Activated CD4-positive, alpha-beta T cell treated with anti-CD3 and anti-CD28 coated beads for 1 hour (primary cell): ENCODE results near the gene ATRX.
"Not testable (repeated sequence)": the region's sequence is repeated elsewhere in the genome, so short reads cannot be mapped to it uniquely, and the experiment has no call there.

Experiments used
- DNase-seq: peaks from one replicate; pipeline ENCODE4 v3.0.0-alpha.2; 2020

The ATRX gene, protein sequence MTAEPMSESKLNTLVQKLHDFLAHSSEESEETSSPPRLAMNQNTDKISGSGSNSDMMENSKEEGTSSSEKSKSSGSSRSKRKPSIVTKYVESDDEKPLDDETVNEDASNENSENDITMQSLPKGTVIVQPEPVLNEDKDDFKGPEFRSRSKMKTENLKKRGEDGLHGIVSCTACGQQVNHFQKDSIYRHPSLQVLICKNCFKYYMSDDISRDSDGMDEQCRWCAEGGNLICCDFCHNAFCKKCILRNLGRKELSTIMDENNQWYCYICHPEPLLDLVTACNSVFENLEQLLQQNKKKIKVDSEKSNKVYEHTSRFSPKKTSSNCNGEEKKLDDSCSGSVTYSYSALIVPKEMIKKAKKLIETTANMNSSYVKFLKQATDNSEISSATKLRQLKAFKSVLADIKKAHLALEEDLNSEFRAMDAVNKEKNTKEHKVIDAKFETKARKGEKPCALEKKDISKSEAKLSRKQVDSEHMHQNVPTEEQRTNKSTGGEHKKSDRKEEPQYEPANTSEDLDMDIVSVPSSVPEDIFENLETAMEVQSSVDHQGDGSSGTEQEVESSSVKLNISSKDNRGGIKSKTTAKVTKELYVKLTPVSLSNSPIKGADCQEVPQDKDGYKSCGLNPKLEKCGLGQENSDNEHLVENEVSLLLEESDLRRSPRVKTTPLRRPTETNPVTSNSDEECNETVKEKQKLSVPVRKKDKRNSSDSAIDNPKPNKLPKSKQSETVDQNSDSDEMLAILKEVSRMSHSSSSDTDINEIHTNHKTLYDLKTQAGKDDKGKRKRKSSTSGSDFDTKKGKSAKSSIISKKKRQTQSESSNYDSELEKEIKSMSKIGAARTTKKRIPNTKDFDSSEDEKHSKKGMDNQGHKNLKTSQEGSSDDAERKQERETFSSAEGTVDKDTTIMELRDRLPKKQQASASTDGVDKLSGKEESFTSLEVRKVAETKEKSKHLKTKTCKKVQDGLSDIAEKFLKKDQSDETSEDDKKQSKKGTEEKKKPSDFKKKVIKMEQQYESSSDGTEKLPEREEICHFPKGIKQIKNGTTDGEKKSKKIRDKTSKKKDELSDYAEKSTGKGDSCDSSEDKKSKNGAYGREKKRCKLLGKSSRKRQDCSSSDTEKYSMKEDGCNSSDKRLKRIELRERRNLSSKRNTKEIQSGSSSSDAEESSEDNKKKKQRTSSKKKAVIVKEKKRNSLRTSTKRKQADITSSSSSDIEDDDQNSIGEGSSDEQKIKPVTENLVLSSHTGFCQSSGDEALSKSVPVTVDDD (N-terminal part only)

DNA sequence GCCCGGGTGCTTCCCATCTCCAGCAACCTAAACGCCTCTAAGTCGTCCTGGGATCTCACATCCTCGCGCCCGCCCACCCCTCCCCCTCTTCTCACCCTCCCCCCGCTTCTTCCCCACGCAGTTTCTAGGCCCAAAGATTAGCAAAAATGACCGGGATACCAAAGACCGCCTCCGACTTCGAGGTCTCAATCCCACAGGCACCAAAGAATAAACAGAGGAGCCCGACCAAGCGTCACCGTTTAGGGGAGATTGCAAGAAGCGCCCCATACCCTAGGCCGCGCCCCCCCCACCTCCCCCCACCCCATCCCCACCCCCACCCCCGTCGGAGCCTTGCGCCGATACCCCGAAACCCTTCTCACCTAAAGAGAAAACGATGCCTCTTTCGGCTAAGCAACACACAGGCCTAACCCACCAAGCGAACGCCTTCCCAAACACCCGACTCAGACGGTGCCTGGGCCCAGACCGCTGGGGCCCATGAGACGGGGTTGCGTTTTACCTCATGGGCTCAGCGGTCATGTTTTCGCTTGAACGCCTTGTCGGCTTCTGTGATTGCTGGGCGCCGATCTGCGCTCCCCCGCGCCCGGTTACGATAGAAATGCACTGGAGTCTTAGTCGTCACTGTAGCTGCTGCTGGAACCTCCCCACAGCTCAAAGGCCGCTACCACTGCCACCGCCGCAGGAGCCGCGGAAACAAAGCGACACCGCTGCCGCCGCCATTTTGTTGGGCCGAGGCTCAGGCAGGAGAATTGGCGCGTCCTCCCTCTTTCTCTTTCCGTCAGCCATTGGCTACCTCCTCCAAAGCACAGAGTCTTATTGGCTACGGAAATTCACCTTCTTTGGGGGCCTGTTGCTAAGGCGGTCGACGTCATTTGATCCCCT, at the start of gene ATRX:
Gene ATRX (minus strand): TSS at position 731 of the 879 bp plus-strand sequence. CDS start 215 bp downstream, at position 516.
- DNase-seq, result peak; percentile 59

DNA sequence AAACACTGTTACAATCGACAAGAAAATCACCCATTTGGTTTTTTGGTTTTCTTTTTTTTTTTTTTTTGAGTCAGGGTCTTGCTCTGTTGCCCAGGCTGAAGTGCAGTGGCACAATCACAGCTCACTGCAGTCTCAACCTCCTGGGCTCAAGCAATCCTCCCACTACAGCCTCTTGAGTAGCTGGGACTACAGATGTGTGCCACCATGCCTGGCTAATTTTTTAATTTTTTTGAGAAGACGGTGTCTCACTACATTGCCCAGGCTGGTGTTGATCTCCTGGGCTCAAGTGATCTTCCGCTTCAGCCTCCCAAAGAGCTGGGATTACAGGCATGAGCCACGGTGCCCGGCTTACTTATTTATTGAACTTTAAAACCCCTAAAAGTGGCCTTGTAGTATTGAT, 45.5 kb upstream of the ATRX start:
- DNase-seq, result not testable (repeated sequence)

DNA sequence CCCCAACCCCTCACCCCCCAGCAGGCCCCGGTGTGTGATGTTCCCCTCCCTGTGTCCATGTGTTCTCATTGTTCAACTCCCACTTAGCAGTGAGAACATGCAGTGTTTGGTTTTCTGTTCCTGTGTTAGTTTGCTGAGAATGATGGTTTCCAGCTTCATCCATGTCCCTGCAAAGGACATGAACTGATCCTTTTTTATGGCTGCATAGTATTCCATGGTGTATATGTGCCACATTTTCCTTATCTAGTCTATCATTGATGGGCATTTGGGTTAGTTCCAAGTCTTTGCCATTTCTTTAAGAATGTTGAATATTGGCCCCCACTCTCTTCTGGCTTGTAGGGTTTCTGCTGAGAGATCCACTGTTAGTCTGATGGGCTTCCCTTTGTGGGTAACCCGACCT, 36.0 kb upstream of the ATRX start:
- DNase-seq, result not testable (repeated sequence)

DNA sequence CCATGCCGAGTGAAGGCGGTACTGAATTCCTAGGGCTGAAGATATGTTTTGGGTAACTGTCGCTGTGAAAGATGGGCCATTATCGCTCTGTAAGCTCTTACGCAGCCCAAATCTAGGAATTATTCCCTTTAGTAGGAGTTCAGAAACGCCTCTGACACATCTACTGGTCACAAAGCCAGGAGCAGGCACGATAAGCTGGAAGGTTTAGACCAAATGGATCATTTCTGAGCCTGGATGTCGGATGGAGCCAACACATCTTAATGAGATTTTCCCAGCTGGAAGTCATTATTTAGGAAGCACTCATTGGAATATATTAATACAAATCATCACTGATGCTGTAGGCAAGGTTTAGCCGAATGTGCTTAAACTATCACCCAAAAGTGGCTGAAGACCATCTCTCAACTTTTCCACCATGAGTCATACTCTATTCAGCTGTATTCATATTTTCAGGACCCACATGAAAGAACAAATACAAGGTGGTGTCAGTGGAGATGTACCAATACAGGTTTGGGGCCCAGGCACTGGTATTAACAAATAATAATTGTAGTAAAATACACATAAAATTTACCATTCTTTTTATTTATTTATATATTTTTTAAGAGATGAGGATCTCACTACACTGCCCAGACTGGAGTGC, 34.2 kb upstream of the ATRX start:
- no peak for DNase-seq

DNA sequence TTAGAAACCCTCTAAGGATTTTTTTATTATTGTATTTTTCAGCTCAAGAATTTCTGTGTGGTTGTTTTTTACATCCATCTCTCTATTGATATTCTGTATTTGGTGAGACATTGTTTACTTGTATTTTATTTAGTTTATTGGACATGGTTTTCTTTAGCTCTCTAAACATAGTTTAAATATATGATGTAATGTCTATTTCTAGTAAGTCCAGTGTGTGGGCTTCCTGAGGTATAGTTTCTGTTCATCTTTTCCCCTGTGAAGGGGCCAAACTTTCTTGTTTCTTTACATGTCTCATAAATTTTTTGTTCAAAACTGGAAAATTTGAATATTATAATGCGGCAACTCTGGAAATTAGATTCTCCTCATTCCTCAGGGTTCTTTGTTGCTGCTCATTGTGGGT, 28.2 kb upstream of the ATRX start:
- DNase-seq, result no peak

DNA sequence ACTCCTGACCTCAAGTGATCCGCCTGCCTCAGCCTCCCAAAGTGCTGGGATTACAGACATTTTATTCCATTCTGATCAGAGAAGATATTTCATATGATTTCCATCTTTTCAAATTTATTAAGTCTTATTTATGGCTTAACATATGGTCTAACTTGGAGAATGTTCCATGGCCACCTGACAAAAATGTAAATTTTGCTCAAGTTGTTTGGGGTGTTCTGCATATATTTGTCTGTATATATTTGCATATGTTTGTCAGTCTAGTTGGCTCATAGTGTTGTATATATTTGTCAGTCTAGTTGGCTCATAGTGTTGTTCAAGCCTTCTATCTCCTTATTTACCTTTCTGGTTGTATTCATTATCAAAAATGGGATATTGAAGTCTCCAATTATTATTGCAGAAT, 16.2 kb upstream of the ATRX start:
- DNase-seq, result no peak

DNA sequence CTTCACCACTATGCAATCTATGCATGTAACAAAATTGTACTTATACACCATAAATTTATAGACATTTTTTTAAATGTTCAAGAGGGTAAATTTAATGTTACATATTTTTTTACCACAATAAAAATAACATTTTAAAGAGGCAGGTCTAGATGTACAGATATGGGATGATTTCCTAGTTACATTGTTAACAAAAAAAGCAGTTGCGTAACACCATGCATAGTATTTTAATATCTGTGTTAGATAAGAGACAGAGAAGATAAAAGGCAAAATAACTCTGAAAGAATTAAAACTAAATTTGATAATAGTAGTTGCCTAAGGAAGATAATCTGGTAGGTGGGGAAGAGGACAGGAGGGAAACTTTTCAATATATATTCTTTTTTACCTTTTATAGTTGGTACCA, 9.1 kb upstream of the ATRX start:
- no peak for DNase-seq

DNA sequence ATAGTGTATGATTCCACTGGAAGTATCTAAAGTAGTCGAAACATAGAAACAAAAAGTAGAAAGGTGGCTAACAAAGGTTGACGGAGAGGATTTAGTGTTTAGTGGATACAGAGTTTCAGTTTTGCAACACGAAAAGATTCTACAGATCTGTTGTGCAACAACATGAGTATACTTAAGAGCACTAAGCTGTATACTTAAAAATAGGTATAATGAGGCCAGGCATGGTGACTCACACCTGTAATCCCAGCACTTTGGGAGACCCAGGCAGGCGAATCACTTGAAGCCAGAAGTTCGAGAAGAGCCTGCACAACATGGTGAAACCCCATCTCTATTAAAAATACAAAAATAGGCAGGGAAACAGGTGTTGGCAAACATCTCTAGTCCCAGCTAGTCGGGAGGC, 7.9 kb upstream of the ATRX start:
- no peak for DNase-seq

DNA sequence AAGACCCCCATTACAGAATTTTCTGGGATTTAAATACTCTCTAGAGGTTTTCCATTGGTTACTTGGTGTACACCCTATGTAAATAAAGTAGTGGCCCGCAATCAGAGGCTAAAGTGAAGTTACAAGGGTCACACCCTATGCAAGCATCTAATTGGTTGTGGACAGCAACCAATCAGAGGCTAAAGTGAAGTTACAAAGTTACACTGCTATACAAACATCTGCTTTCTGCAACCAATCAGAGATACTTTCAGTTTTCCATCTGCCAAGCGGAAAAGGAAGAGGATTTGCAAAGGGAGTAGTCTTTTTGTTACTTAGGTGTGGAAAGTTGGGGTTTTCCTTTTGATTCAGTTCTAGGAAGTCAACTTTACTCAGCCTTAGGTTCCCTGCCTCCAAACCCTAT, 2.0 kb upstream of the ATRX start:
- no peak for DNase-seq

DNA sequence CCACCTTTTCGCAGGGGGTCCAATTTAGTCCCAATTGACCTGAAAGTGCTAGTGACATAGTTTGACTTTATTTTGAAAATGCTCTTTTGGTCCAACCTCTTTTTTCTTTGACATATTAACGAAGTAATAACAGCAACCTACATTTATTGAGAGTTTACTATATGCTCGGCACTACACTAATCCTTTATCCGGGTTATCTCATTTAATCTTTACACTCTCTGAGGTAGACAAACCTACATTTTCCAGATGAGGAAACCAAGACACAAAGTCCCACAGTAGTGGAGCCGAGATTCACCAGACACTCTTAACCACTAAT, 307 bp upstream of the ATRX start:
- no peak for DNase-seq

DNA sequence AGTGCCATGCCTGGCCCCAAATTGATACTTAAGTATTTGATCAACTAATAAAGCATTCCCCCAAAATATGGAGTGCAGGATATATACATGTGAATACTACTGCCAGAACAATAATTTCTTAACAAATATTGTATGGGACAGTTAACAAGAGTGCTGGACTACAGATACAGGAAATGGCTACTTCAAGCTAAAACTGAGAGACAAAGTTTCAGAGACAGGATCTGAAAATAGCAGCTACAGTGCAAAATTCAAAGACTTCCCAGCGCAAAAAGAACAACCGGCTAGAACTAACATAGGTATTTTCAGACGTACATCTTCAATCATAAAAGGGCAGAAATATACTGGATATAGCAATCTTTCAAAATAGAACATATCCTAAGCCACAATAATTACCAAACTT, 6.3 kb downstream of the ATRX start:
- DNase-seq, result no peak

DNA sequence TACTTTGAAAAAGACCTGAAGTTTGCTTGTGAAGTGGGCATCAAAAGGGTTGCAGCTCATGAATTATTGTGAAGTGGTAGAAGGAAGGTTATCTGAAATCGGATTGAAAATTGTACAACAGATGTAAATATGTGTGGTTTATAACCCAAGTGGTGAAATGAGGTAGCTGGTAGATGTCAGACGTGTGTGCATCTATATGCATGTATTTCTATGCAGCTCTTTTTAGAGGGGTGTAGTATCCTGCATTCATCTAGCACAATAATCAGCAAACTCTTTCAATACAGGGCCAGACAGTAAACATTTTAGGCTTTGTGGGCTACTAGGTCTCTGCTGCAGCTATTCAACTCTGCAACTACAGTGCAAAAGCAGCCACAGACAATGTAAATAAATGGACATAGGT, 9.4 kb downstream of the ATRX start:
- DNase-seq, result no peak

DNA sequence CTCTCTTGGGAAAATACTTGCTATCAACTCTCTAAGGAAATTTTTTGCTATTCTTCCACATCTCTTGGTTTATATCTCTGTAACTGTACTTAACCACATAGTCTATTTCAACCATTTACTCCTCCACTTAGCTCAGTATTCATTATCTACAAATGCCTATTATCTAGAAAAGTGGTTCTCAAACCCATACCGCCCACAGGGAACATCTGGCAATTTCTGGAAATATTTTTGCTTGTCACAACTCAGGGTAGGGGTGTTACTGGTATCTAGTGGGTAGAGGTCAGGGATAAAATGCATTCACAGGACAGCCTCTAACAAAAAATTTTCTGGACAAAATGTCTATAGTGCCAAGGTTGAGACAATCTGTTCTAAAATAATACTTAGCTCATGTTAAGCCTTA, 14.4 kb downstream of the ATRX start:
- DNase-seq, result no peak

DNA sequence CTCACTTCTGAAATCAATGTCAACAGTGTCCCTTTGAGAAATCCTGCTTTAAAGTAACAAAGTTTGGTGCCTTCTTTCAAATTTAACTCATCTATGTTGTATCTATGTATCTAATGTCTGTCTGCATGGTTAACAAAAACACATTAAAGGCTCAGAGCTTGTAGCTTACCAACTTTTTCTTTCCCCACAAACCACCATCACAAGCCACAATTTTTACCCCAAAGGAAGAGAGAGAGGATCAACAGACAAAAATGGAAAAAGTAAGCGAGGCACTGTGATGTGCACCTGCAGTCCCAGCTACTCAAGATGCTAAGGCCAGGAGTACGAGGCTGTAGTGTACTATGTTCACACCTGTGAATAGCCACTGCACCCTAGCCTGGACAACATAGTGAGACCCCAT, 17.2 kb downstream of the ATRX start:
- no peak for DNase-seq

DNA sequence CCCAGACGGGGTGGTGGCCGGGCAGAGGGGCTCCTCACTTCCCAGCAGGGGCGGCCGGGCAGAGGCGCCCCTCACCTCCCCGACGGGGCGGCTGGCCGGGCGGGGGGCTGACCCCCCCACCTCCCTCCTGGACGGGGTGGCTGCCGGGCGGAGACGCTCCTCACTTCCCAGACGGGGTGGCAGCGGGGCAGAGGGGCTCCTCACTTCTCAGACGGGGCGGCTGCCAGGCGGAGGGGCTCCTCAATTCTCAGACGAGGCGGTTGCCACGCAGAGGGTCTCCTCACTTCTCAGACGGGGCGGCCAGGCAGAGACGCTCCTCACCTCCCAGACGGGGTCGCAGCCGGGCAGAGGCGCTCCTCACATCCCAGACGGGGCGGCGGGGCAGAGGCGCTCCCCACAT, 19.8 kb downstream of the ATRX start:
- not testable (repeated sequence) for DNase-seq

DNA sequence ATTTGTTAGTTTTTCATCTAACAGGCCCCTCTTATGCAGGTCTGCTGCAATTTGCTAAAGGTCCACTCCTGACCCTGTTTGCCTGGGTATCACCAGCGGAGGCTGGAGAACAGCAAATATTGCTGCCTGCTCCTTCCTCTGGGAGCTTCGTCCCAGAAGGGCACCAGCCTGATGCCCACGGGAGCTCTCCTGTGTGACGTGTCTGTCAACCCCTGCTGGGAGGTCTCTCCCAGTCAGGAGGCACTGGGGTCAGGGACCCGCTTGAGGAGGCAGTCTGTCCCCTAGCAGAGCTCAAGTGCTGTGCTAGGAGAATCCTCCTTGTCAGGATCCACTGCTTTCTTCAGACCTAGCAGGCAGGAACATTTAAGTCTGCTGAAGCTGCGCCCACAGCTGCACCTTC, 30.5 kb downstream of the ATRX start:
- DNase-seq, result no peak

DNA sequence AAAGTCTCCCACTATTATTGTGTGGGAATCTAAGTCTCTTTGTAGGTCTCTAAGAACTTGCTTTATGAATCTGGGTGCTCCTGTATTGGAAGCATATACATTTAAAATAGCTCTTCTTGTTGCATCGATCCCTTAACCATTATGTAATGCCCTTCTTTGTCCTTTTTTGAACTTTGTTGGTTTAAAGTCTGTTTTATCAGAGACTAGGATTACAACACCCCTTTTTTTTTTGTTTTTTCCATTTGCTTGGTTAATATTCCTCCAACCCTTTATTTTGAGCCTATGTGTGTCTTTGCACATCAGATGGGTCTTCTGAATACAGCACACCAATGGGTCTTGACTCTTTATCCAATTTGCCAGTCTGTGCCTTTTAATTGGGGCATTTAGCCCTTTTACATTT, 32.1 kb downstream of the ATRX start:
- DNase-seq, result not testable (repeated sequence)

DNA sequence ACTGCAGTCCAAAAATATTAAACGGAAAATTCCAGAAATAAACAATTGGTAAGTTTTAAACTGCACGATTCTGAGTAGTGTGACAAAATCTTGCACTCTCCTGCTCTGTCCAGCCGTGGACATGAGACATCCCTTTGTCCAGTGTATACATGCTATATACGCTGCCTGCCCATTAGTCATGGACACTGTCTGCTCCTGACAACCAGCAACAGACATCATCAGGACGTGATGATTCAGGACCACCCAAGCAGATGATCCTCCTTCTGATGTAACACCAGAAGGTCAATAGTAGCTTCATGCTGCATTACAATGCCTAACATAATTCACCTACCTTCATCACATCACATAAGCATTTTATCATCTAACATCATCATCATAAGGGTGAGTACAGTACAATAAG, 36.3 kb downstream of the ATRX start:
- DNase-seq, result no peak

DNA sequence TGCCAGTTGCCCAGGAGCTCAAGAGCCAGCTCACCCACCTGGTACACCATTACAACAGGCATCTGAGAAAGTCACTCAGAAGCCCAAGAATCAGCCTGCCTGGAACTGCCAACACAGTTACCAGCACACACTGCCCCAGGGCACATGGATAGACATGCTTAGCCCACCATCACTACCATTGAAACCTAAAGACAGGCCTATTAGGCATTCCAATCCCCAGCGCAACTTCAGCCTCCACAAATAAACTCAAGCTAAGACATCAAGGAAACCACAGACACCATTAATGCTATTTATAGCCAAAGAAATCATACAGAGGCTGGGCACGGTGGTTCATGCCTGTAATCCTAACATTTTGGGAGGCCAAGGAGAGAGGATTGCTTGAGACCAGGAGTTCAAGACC, 42.3 kb downstream of the ATRX start:
- no peak for DNase-seq

DNA sequence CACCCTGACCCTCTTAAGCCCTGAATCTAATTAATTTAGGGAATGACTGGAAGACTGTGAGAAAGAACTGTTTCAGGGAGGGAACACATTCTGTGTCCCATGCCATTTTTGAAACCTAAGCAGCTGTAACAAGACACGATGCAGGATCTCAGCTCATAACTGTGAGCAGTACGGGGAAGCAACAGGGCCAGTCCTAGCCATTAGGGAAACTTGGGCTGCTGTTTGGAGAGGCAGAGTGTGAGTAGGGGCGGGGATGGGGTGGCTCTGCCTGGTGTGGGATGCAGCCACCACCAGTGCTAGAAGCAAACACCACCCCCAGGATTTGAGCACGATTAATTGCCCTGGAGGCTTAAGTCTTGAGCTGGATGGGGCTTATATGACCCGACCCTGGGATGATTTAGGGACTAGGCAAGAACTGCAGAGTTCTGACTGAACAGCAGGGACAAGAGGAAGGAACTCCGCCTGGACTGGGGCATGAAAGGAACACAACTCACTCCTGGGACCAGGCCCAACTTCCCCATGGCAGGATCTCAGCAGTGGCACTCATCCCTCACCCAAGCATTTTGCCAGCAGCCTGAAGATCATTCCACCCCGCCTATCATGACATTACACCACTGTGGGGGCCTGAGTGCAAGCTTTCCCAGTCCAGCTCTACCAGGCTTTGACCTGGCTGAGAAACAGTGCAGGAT, 43.1 kb downstream of the ATRX start:
- no peak for DNase-seq

DNA sequence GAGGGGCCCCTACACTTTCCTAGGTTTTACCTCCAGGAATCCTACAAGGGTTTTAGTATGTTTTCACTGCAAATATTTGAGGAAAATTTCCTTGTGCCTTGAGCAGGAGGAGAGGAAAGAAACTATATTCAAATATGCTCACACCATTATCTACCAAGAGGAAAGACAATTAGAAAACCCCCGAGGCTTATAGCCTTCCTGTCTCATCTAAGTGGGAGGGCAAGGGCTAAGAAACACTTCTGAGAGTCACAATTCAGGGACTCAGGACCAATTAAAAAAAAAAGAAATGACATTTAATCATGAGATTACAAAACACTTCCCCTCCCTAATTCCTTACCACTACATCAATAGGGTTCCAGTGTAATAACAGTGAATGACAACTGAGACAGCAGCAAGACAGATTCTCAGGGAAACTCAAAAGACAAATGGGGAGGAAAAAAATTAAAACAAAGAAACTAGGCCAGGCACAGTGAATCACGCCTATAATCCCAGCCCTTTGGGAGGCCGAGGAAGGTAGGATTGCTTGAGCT, 45.6 kb downstream of the ATRX start:
- DNase-seq, result no peak
